Adrenal gland (tissue), 12 donors: Measurements from ENCODE around the gene ZNF593. TPM values are rescaled to one million over a fixed set of nuclear protein-coding genes. Genes with fewer than 3 reads are reported as not detected.

Experiments
- DNase-seq, 7 donors: peaks; one replicate each; pipeline ENCODE4 v3.0.0-alpha.2; 2019 to 2020
- H3K27ac ChIP-seq, 5 donors: fragments of 200-600 bp; sonication (generic) in 4 of 5; 1 replicate in 3 of 5; 2 replicates in 2 of 5; pipeline versions ENCODE4 v1.5.1 to v1.8.0; 2016 to 2020; ENCODE audit warnings: mild to moderate bottlenecking in 1 of 5
- H3K27me3 ChIP-seq: fragments of 200-600 bp; 2 replicates; pipeline ENCODE4 v1.8.0; 2021
- H3K36me3 ChIP-seq, 2 donors: fragments of 200-600 bp; replicated peaks in 1 of 2; 1 replicate in 1 of 2; 2 replicates in 1 of 2; pipeline versions ENCODE4 v1.5.1 to v1.8.0; 2018 to 2022
- H3K4me1 ChIP-seq, 2 donors: fragments of 200-600 bp; replicated peaks in 1 of 2; 1 replicate in 1 of 2; 2 replicates in 1 of 2; pipeline versions ENCODE4 v1.5.1 to v1.8.0; 2018 to 2021
- H3K4me3 ChIP-seq, 4 donors: fragments of 200-600 bp; sonication (generic) in 3 of 4; one replicate each; pipeline ENCODE4 v1.5.1; 2016 to 2018
- H3K9me3 ChIP-seq, 3 donors: fragments of 200-600 bp; sonication (generic) in 1 of 3; replicated peaks in 1 of 3; 1 replicate in 2 of 3; 2 replicates in 1 of 3; pipeline versions ENCODE4 v1.5.1 to v1.8.0; 2016 to 2021
- POLR2A ChIP-seq, 2 donors: fragments of 450-650 bp; IDR thresholded peaks; one replicate each; pipeline ENCODE4 v1.6.1; 2017; ENCODE audit warnings: antibody characterized with exemption in 2 of 2, mild to moderate bottlenecking in 2 of 2, moderate library complexity in 1 of 2
- WGBS, 4 donors: extraction: QIAGEN DNeasy Blood & Tissue Kit in 2 of 4; methylation state at CpG; one replicate each; pipeline versions ENCODE4 v1.1.5 to v1.1.7; 2013 to 2017; 5-methylcytosine and 5-hydroxymethylcytosine counted together
- intact Hi-C, 2 donors: fragments of 100-400 bp; cut with DNase I; formaldehyde crosslinking; loops; one replicate each; pipeline versions ENCODE4 v1.14.1 to v1.15.0; 2022 to 2023
- polyA plus RNA-seq, 3 donors: library from polyadenylated mRNA; stranded (reverse); fragments of 200-250 nt in 2 of 3; fragments of 350-450 nt in 1 of 3; fragmentation: Illumina TruSeq in 1 of 3; extraction: RNeasy Lipid Tissue Mini Kit (QIAGEN cat#74804) in 1 of 3; gene quantifications; one replicate each; pipeline ENCODE4 v1.2.3, GENCODE V29; 2013 to 2014
- total RNA-seq, 9 donors: library from RNA; depleted of rRNA in 4 of 9; stranded (reverse); fragments of >200 nt in 4 of 9; fragments of 120-200 nt in 1 of 9; fragmentation: NEBNext Ultra II Directional in 1 of 9; extraction: Animal tissue kit (Norgen Biotek cat#: 25700) in 1 of 9; gene quantifications; one replicate each; pipeline versions ENCODE4 v1.1.0 to v1.2.4, GENCODE V29; 2013 to 2023
- TF ChIP-seq, protein P1 (sequence below), 6 experiments: fragments of 450-650 bp in 4 of 6; fragments of 200-600 bp in 2 of 6; sonication (generic) in 1 of 6; IDR thresholded peaks; 1 replicate in 5 of 6; 2 replicates in 1 of 6; pipeline versions ENCODE4 v1.5.1 to v1.8.0; 2016 to 2021; ENCODE audit warnings: antibody characterized with exemption in 6 of 6, mild to moderate bottlenecking in 2 of 6, moderate library complexity in 1 of 6
- donor health status: healthy with polysubstance abuse.
- donor health status: Bipolar disorder and iron deficiency.
- donor health status: DM: yes; HTN: yes; CAD: no.
- donor health status: DM: no; HTN: no; CAD: no.
- donor health status: DM: no; HTN: no; CAD: no.
- donor health status: DM: yes; HTN: yes; CAD: no.

ZNF593 gene
- total and polyA plus RNA-seq, 12 donors: 9.8 to 113 (median 31.7) TPM

DNA sequence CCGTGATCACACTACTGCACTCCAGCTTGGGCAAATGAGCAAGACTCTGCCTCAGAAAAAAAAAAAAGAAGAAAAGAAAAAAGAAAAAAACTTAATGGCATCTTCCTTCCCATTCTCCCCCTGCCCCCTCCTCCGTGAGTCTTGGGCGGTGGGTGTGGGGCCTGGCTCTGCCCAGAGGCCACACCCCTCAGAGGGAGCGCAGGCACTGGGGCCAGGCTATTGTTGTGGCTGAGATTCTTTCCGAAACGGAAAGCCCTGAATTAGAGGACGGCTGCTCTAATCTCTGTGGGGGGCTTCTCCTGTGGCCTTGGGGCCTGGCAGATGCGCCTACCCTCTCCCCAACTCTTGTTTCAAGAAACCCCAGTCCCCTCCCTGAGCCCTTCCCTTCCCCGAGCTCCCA, 15.0 kb upstream of the ZNF593 start:
- intact Hi-C loops: loop anchor here in 1 of 2 donors (5.0 kb wide), 1 partner anchor 112 kb away; no protein-coding TSS in a partner anchor
- H3K4me3 ChIP-seq: no peak overlapping the region

DNA sequence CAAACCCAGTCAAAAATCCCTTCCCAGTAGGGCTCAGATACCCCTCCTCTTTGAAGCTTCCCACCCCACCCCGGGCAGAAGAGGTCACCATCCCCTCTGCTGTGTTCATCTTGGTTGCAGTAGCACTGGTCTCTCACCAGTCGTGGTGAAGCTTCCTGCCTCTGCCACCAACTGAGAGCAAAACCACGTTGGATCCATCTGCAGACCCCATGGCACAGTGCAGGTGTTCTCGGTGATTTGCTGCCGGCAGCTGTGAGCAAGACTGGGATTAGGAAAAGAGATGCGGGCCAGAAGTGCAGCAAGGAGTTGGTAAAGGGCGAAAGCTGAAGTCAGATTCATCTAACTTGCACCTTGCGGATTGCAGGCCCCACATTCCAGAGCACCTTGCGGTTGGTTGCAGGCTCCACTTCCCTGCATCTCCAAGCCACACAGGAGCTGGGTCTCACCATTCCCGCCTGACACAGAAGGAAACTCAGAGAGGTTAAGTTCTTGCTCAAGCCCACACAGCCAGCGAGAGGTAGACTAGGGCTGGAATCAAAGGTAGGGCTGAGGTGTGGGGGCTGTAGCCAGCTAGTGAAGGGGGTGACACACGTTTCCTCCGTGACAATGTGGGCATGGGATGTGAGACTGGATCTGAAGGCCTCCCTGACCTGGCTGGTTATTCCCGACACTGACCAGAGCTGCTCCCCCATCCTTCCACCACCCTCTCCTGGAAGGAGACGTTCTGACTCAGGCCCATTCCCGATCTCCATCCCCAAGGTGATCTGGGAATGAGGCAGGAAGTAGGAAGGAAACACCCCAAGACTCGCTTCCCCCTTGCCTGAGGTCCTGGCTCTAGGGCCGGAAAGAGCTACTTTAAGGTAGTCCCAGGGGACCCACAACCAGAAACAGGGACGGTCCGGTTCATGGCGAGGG, 14.1 kb upstream of the ZNF593 start:
- H3K27me3 ChIP-seq: peaks cover 21% of the 10 kb centered on the region
- no peak overlapping the region for H3K4me3 ChIP-seq
- DNase-seq: no peak
- no peaks in the 10 kb centered on the region for H3K36me3 ChIP-seq
- TF ChIP-seq, protein P1, sequence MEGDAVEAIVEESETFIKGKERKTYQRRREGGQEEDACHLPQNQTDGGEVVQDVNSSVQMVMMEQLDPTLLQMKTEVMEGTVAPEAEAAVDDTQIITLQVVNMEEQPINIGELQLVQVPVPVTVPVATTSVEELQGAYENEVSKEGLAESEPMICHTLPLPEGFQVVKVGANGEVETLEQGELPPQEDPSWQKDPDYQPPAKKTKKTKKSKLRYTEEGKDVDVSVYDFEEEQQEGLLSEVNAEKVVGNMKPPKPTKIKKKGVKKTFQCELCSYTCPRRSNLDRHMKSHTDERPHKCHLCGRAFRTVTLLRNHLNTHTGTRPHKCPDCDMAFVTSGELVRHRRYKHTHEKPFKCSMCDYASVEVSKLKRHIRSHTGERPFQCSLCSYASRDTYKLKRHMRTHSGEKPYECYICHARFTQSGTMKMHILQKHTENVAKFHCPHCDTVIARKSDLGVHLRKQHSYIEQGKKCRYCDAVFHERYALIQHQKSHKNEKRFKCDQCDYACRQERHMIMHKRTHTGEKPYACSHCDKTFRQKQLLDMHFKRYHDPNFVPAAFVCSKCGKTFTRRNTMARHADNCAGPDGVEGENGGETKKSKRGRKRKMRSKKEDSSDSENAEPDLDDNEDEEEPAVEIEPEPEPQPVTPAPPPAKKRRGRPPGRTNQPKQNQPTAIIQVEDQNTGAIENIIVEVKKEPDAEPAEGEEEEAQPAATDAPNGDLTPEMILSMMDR (IDR thresholded peaks at IDR 0.05): no peak
- no peak for TF ChIP-seq POLR2A (IDR thresholded peaks at IDR 0.05)
- peak overlapping the region in 1 of 5 donors; percentile 74 for H3K27ac ChIP-seq
- H3K9me3 ChIP-seq: no peaks in the 10 kb centered on the region
- H3K4me1 ChIP-seq: no peaks in the 10 kb centered on the region
- WGBS, 4 donors: 59 to 67% (median 61%) methylated on average over 17 to 21 of the region's 21 CpGs
- intact Hi-C loops: no loop called here

More for the DNA sequence above, 15.0 kb upstream of the ZNF593 start:
- Histone ChIP-seq H3K27ac (no peak overlapping the region), H3K9me3 (no peaks in the 10 kb centered on the region), H3K4me1 (no peaks in the 10 kb centered on the region), H3K36me3 (no peaks in the 10 kb centered on the region), H3K27me3 (peaks cover 21% of the 10 kb centered on the region)
- DNase-seq: no peak
- WGBS, 4 donors: 56 to 71% (median 65%) methylated on average over 9 of the region's 9 CpGs
- TF ChIP-seq, protein P1 (IDR thresholded peaks at IDR 0.05): no peak
- no peak for TF ChIP-seq POLR2A (IDR thresholded peaks at IDR 0.05)

DNA sequence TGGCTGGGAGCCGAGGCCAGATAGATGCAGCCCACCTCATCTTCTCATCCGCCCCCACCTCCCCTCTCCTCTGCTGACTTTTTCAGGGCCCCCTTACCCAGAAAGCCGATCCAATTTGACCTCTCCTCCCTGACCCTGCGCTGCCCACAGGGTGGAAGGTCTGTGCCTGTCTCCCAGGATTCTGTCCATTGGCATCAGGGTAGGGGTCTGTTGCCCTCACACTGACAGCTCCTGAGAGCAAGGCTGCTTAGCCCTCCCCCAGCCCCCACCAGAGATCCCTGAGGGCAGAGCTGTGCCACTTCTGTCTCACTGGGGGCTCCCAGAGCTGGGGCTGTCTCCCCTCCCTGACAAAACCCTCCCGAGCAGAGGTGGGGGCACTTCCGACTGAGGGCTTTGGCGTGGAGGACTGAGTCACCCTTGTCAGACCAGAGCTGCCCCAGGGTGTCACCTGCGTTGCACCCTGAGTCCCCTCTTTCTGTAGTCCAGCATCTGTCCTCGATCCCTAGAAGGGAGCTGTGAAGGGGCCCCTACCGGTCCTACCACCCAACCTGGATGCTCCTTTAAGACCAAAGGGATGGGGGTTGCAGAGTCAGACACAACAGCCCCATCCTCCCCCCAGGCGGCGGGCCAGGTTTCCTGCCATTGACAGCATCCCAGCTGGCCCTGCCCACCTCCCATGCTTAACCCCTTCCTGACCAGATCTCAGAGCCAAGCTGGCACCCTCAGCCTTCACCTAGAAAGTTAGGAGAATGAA, 13.2 kb upstream of the ZNF593 start:
- H3K36me3 ChIP-seq: no peaks in the 10 kb centered on the region
- peaks cover 4% of the 10 kb centered on the region in 2 donors for H3K4me1 ChIP-seq
- peak overlapping the region in 1 of 5 donors; percentile 74 for H3K27ac ChIP-seq
- peaks cover 21% of the 10 kb centered on the region for H3K27me3 ChIP-seq
- no peak for TF ChIP-seq POLR2A (IDR thresholded peaks at IDR 0.05)
- TF ChIP-seq, protein P1 (IDR thresholded peaks at IDR 0.05): no peak
- intact Hi-C loops: no loop called here
- H3K9me3 ChIP-seq: no peaks in the 10 kb centered on the region
- peak in 3 of 7 donors; percentile 48 to 53 (median 52) for DNase-seq
- 22 to 33% (median 24%) methylated on average over 11 to 12 of the region's 12 CpGs for WGBS, 4 donors
- H3K4me3 ChIP-seq: no peak overlapping the region

DNA sequence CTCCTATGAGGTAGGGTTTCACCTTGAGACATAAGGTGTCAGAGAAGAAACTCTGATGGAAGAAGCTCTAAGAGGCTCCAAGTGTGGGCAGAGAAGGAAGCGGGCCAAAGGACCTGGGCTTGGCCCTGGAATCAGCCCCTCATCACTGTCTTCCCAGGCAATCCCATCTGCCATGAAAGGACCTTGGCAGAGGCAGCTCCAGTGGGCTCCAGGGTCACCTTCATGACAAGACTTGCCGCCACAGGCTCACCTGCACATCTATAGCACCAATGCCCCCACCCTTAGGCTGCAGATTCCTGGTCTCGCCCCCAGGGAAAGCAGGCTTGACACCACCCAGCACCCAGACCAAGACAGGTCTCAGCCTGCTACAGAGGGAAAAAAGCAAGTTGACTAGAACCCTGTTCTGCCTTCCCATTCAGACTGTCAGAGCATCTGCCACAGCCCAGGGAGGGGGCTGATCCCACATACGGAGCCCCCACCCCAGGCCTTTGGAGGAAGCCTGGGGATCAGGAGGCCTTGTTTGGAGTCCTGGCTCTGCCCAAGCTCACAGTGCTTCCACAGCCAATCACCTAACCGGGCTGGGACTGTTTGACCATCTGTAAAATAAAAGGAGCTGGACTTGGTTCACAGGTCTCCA, 11.3 kb upstream of the ZNF593 start:
- H3K27me3 ChIP-seq: peaks cover 21% of the 10 kb centered on the region
- no peak for DNase-seq
- no peak overlapping the region for H3K27ac ChIP-seq
- H3K4me1 ChIP-seq: peaks cover 10 to 11% of the 10 kb centered on the region in 2 donors
- H3K36me3 ChIP-seq: no peaks in the 10 kb centered on the region
- intact Hi-C loops: no loop called here
- WGBS, 4 donors: 67 to 100% (median 76%) methylated on average over 1 to 5 of the region's 5 CpGs
- no peak overlapping the region for H3K4me3 ChIP-seq
- no peak for TF ChIP-seq POLR2A (IDR thresholded peaks at IDR 0.05)
- TF ChIP-seq, protein P1 (IDR thresholded peaks at IDR 0.05): no peak
- H3K9me3 ChIP-seq: no peaks in the 10 kb centered on the region
